MM.1S (cell line): ENCODE data around the gene FAM120B.

Experiments
- DNase-seq: peaks from one replicate; pipeline ENCODE4 v3.0.0-alpha.2; 2015
- H2AFZ ChIP-seq: fragments of 300-600 bp; sonication (generic); 2 replicates; pipeline ENCODE4 v1.6.0; 2016; ENCODE audit warnings: antibody characterized with exemption, low read length
- H3F3A ChIP-seq: fragments of 300-600 bp; sonication (generic); 2 replicates; pipeline ENCODE4 v1.6.1; 2016; ENCODE audit warnings: mild to moderate bottlenecking, antibody characterized with exemption, low read length, moderate library complexity, mixed read lengths; ENCODE audit not compliant: insufficient read depth
- H3K27ac ChIP-seq: fragments of 300-600 bp; sonication (generic); 2 replicates; pipeline ENCODE4 v1.5.1; 2016; ENCODE audit warnings: mild to moderate bottlenecking, low read length
- H3K27me3 ChIP-seq: fragments of 300-600 bp; sonication (generic); replicated peaks from 2 replicates; pipeline ENCODE4 v1.6.0; 2016; ENCODE audit warnings: low read length; ENCODE audit not compliant: insufficient read depth
- H3K36me3 ChIP-seq: fragments of 300-600 bp; sonication (generic); replicated peaks from 2 replicates; pipeline ENCODE4 v1.6.1; 2016; ENCODE audit warnings: mild to moderate bottlenecking, low read length, mixed read lengths; ENCODE audit not compliant: insufficient read depth
- H3K4me1 ChIP-seq: fragments of 300-600 bp; sonication (generic); 2 replicates; pipeline ENCODE4 v1.6.1; 2016; ENCODE audit warnings: low read length, mixed read lengths
- H3K4me2 ChIP-seq: fragments of 300-600 bp; sonication (generic); 2 replicates; pipeline ENCODE4 v1.6.0; 2016; ENCODE audit warnings: low read depth, low read length
- H3K4me3 ChIP-seq: fragments of 300-600 bp; sonication (generic); 2 replicates; pipeline ENCODE4 v1.5.1; 2016; ENCODE audit warnings: low read length, mixed read lengths
- H3K79me2 ChIP-seq: fragments of 300-600 bp; sonication (generic); 2 replicates; pipeline ENCODE4 v1.6.1; 2016; ENCODE audit warnings: mixed run types, low read length, mixed read lengths
- H3K9ac ChIP-seq: fragments of 300-600 bp; sonication (generic); 2 replicates; pipeline ENCODE4 v1.6.1; 2016; ENCODE audit warnings: low read length, mixed read lengths
- H3K9me2 ChIP-seq: fragments of 300-600 bp; sonication (generic); replicated peaks from 2 replicates; pipeline ENCODE4 v1.6.1; 2016; ENCODE audit warnings: mild to moderate bottlenecking, low read length, mixed read lengths; ENCODE audit not compliant: insufficient read depth
- H3K9me3 ChIP-seq: fragments of 300-600 bp; sonication (generic); replicated peaks from 2 replicates; pipeline ENCODE4 v1.6.1; 2016; ENCODE audit warnings: mild to moderate bottlenecking, low read length, mixed read lengths; ENCODE audit not compliant: insufficient read depth
- H4K20me1 ChIP-seq: fragments of 300-600 bp; sonication (generic); 2 replicates; pipeline ENCODE4 v1.6.1; 2016; ENCODE audit warnings: mild to moderate bottlenecking, low read length, moderate library complexity, mixed read lengths; ENCODE audit not compliant: insufficient read depth
- EZH2 ChIP-seq: fragments of 300-600 bp; sonication (generic); optimal IDR thresholded peaks from 2 replicates; pipeline ENCODE3; 2017; ENCODE audit warnings: low read depth, mild to moderate bottlenecking, antibody characterized with exemption, low read length, mixed read lengths
- EZH2phosphoT487 ChIP-seq: fragments of 300-600 bp; sonication (generic); IDR thresholded peaks from 2 replicates; pipeline ENCODE4 v1.6.1; 2018; ENCODE audit warnings: antibody characterized with exemption, low read length
- TF ChIP-seq, protein P1 (sequence below): fragments of 300-600 bp; sonication (generic); IDR thresholded peaks from 2 replicates; pipeline ENCODE4 v1.5.1; 2016; ENCODE audit warnings: antibody characterized with exemption, low read length, mixed read lengths

The FAM120B gene

GRCh38 chr6:170289180-170289931 lies 17.2 kb upstream of the FAM120B start:
- Histone ChIP-seq H3K9me3 (no peaks in the 10 kb centered on the region), H3K79me2 (no peaks in the 10 kb centered on the region), H3K4me1 (no peaks in the 10 kb centered on the region), H4K20me1 (no peaks in the 10 kb centered on the region), H3K4me2 (no peak overlapping the region), H2AFZ (no peak overlapping the region), H3K27me3 (peaks cover 59% of the 10 kb centered on the region), H3K9ac (no peak overlapping the region), H3K36me3 (no peaks in the 10 kb centered on the region), H3K9me2 (no peaks in the 10 kb centered on the region), H3K4me3 (no peak overlapping the region), H3K27ac (no peak overlapping the region), H3F3A (no peaks in the 10 kb centered on the region)
- DNase-seq: no peak
- TF ChIP-seq, protein P1, sequence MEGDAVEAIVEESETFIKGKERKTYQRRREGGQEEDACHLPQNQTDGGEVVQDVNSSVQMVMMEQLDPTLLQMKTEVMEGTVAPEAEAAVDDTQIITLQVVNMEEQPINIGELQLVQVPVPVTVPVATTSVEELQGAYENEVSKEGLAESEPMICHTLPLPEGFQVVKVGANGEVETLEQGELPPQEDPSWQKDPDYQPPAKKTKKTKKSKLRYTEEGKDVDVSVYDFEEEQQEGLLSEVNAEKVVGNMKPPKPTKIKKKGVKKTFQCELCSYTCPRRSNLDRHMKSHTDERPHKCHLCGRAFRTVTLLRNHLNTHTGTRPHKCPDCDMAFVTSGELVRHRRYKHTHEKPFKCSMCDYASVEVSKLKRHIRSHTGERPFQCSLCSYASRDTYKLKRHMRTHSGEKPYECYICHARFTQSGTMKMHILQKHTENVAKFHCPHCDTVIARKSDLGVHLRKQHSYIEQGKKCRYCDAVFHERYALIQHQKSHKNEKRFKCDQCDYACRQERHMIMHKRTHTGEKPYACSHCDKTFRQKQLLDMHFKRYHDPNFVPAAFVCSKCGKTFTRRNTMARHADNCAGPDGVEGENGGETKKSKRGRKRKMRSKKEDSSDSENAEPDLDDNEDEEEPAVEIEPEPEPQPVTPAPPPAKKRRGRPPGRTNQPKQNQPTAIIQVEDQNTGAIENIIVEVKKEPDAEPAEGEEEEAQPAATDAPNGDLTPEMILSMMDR: no peak
- TF ChIP-seq EZH2phosphoT487 (no peak), EZH2 (no peak)

- no peak for TF ChIP-seq EZH2phosphoT487
- TF ChIP-seq, protein P1: no peak
- TF ChIP-seq EZH2: no peak
- Histone ChIP-seq H3K36me3 (no peaks in the 10 kb centered on the region), H3K9me3 (no peaks in the 10 kb centered on the region), H3K79me2 (no peaks in the 10 kb centered on the region), H3K9ac (no peak overlapping the region), H3K9me2 (no peaks in the 10 kb centered on the region), H3K4me2 (peak overlapping the region; percentile 27; the same call in 1 of the 2 replicates), H3K27me3 (peaks cover 59% of the 10 kb centered on the region), H3F3A (no peaks in the 10 kb centered on the region), H4K20me1 (no peaks in the 10 kb centered on the region), H3K27ac (no peak overlapping the region), H2AFZ (no peak overlapping the region), H3K4me1 (no peaks in the 10 kb centered on the region), H3K4me3 (peak overlapping the region; percentile 34; the same call in 1 of the 2 replicates)
- no peak for DNase-seq
Measured at GRCh38 chr6:170289951-170290295, 16.6 kb upstream of the FAM120B start.

DNA sequence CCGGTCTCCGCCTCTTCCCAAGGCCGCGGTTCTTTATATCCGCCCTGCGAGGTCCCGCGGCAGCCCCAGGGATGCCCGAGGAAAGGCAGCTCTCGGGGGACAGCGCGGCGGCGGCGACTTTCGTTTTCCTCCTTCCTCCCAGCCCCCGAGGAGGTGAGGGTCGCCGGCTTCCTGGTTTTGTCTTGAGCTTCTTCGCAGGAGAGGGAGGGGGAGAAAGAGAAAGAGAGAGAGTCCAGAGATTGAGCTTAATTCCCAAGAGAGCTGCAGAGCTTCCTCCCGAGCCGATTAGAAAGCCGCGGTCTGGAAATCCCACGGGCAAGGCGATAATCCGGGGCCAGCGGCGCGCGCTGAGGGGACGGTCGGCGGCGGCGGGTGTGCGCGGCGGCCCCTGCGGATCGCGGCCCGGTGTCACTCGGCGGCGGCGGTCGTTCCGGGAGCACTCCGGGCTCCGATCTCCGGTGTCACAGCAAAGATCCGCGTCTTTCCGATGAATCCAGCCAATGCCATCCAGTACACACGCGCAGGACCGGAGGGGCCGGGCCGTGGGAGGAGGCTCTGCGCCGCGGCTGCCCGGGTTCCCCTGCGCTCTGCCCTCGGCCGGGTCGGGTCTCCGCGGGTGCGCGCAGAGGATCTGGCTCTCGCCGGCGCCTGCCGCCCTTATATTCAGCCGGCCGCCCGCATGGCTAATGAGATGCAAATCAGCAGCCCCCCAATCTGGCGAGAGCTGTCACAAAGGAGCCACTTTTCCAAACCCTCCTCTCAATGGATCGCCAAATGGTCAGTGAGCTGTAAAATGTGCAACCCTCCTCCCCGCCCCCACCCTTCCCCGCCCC lies 16.0 kb upstream of the FAM120B start, which contains the start of gene DLL1:
Gene DLL1, minus strand, starts transcription at position 783 of the 833 bp plus-strand sequence. CDS start 939 bp downstream, outside the sequence.
- no peaks in the 10 kb centered on the region for H4K20me1 ChIP-seq
- no peaks in the 10 kb centered on the region for H3K9me2 ChIP-seq
- H3K27me3 ChIP-seq: peaks cover 61% of the 10 kb centered on the region
- no peaks in the 10 kb centered on the region for H3K9me3 ChIP-seq
- no peak within 1 kb of the TSS for H3K9ac ChIP-seq
- H3K4me3 ChIP-seq: peak within 1 kb of the TSS; percentile 34; the same call in 1 of the 2 replicates
- H3K4me2 ChIP-seq: peak within 1 kb of the TSS; percentile 27; the same call in 1 of the 2 replicates
- H3F3A ChIP-seq: no peaks in the 10 kb centered on the region
- TF ChIP-seq, protein P1: no peak
- TF ChIP-seq EZH2phosphoT487 (no peak), EZH2 (no peak)
- no peaks in the 10 kb centered on the region for H3K79me2 ChIP-seq
- no peak within 1 kb of the TSS for H2AFZ ChIP-seq
- no peak within 1 kb of the TSS for H3K27ac ChIP-seq
- no peaks in the 10 kb centered on the region for H3K36me3 ChIP-seq
- DNase-seq: no peak
- no peaks in the 10 kb centered on the region for H3K4me1 ChIP-seq
